ENCODE results near the gene DUS1L. TPM values are rescaled to one million over a fixed set of nuclear protein-coding genes. Genes with fewer than 3 reads are reported as not detected.

DUS1L gene
- polyA plus RNA-seq, 2 of the 4 experiments (the other 2 are of a cell fraction), result 48.1 to 83.6 TPM

DNA sequence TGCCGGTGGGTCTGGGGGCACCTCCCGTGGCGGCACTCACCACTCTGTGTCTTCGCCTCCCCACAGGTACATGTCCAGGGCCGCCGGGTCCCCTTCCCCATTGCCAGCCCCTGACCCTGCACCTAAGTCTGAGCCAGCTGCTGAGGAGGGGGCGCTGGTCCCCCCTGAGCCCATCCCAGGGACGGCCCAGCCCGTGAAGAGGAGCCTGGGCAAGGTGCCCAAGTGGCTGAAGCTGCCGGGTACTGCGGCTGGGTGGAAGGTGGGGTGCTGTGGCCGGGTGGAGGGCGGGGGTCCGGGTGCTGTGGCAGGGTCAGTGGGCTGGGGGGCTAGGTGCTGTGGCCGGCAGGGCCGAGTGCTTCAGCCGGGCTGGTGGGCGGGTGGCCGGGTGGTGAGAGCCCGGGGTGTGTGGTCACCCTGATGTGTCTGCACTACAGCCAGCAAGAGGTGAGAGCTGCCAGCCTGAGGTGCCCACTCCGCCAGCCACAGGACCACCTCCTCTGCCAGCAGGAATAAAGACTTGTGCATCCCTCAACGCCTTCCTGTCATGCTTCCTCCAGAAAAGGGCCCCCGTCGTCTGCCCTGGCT is 48.6 kb downstream of the DUS1L start:
- FAIRE-seq (no peak), DNase-seq (ENCODE audit: low read depth in 1 of 2, low spot score in 1 of 2) (no peak), ATAC-seq (no peak)
- CTCF ChIA-PET, result interaction anchor here (1.0 to 33.2 kb wide), 9 partner anchors 10 to 89 kb away, joined by 3 to 794 read pairs (median 6); partner anchors contain the start of genes MAFG, NOTUM, PYCR1 and RAC3
- Histone ChIP-seq H3K4me3 (no peak overlapping the region), H3K9me3 (no peaks in the 10 kb centered on the region), H3K27ac (no peak overlapping the region), H3K4me2 (no peak overlapping the region), H3K4me1 (peaks cover 32% of the 10 kb centered on the region)
- TF ChIP-seq, protein P1, sequence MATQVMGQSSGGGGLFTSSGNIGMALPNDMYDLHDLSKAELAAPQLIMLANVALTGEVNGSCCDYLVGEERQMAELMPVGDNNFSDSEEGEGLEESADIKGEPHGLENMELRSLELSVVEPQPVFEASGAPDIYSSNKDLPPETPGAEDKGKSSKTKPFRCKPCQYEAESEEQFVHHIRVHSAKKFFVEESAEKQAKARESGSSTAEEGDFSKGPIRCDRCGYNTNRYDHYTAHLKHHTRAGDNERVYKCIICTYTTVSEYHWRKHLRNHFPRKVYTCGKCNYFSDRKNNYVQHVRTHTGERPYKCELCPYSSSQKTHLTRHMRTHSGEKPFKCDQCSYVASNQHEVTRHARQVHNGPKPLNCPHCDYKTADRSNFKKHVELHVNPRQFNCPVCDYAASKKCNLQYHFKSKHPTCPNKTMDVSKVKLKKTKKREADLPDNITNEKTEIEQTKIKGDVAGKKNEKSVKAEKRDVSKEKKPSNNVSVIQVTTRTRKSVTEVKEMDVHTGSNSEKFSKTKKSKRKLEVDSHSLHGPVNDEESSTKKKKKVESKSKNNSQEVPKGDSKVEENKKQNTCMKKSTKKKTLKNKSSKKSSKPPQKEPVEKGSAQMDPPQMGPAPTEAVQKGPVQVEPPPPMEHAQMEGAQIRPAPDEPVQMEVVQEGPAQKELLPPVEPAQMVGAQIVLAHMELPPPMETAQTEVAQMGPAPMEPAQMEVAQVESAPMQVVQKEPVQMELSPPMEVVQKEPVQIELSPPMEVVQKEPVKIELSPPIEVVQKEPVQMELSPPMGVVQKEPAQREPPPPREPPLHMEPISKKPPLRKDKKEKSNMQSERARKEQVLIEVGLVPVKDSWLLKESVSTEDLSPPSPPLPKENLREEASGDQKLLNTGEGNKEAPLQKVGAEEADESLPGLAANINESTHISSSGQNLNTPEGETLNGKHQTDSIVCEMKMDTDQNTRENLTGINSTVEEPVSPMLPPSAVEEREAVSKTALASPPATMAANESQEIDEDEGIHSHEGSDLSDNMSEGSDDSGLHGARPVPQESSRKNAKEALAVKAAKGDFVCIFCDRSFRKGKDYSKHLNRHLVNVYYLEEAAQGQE (IDR thresholded peaks at IDR 0.05), result no peak
- TF ChIP-seq RARB (CRISPR knock-in tag; IDR thresholded peaks at IDR 0.05) (no peak), CEBPB (IDR thresholded peaks at IDR 0.05) (no peak), CBX2 (IDR thresholded peaks at IDR 0.05; ENCODE audit: borderline replicate concordance, low read depth) (no peak), RFX5 (IDR thresholded peaks at IDR 0.05) (no peak), EHF (CRISPR knock-in tag; IDR thresholded peaks at IDR 0.05) (no peak), HOXB5 (CRISPR knock-in tag; IDR thresholded peaks at IDR 0.05) (no peak), RAD21 (conservative IDR thresholded peaks at IDR 0.05 in 1 of 2, IDR thresholded peaks at IDR 0.05 in 1 of 2) (no peak), KDM5A (IDR thresholded peaks at IDR 0.05) (no peak), MYC (IDR thresholded peaks at IDR 0.05; ENCODE audit: borderline replicate concordance, low read length) (no peak), EP300 (IDR thresholded peaks at IDR 0.05) (no peak), BHLHE40 (IDR thresholded peaks at IDR 0.05; ENCODE audit: low read depth, low read length) (no peak)
- TF ChIP-seq, protein P2, sequence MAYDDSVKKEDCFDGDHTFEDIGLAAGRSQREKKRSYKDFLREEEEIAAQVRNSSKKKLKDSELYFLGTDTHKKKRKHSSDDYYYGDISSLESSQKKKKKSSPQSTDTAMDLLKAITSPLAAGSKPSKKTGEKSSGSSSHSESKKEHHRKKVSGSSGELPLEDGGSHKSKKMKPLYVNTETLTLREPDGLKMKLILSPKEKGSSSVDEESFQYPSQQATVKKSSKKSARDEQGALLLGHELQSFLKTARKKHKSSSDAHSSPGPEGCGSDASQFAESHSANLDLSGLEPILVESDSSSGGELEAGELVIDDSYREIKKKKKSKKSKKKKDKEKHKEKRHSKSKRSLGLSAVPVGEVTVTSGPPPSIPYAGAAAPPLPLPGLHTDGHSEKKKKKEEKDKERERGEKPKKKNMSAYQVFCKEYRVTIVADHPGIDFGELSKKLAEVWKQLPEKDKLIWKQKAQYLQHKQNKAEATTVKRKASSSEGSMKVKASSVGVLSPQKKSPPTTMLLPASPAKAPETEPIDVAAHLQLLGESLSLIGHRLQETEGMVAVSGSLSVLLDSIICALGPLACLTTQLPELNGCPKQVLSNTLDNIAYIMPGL (CRISPR knock-in tag; IDR thresholded peaks at IDR 0.05; ENCODE audit: borderline replicate concordance), result no peak
- 94% methylated on average over 19 of the region's 24 CpGs for whole genome bisulfite sequencing (ENCODE audit: missing lambda C conversion rate)
- POLR2A ChIA-PET, result interaction anchor here (0.5 kb wide), 1 partner anchor 20 kb away, joined by 5 read pairs; no protein-coding TSS in a partner anchor

DNA sequence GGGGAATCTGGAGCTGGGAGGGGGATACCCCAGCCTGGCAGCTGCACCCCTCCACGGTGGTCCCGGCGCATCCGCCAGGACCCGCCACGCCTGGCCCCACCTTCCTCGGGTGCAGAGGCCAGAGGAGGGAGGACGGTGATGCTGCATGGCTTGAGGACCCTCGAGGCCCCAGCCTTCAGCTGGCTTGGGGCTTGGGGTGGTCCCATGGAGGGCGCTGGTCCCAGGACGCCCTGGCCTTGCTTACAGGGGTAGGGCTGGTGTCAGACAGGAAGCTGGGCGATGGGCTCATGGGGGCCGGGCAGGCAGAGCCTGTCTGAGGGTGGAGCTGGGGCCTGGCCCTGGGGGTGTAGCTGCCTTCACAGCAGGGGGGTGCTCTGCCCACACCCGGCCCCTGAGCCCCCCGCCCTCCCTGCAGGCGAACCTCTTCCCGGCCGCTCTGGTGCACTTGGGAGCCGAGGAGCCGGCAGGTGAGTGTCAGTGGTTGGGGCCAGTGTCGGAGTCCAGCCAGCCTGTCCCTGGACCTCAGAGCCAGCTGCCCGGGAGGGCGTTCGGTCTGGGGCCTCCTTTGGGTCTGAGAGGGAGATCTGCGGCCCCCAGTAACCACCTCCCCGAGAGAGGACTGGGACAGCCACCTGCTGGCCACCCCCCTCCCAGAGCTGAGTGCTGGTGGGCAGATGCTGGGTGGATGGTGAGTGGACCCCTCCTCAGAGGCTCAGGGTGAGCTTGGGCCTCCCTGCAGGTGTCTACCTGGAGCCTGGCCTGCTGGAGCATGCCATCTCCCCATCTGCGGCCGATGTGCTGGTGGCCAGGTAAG is 49.3 kb downstream of the DUS1L start:
- no peak overlapping the region for H3K27ac ChIP-seq
- ChIA-PET CTCF (interaction anchor here (1.0 to 33.2 kb wide), 11 partner anchors 9 to 88 kb away, joined by 3 to 794 read pairs (median 5); partner anchors contain the start of genes MAFG, NOTUM, PYCR1 and RAC3), POLR2A (interaction anchor here (0.5 kb wide), 1 partner anchor 19 kb away, joined by 5 read pairs; no protein-coding TSS in a partner anchor)
- H3K9me3 ChIP-seq, result no peaks in the 10 kb centered on the region
- TF ChIP-seq TFCP2L1 (CRISPR knock-in tag; IDR thresholded peaks at IDR 0.05) (no peak), POLR2AphosphoS2 (conservative IDR thresholded peaks at IDR 0.05; ENCODE audit: low read length) (no peak), SREBF2 (IDR thresholded peaks at IDR 0.05) (no peak), RFX5 (IDR thresholded peaks at IDR 0.05) (no peak), EHMT2 (IDR thresholded peaks at IDR 0.05; ENCODE audit: low read depth) (no peak), KDM5A (IDR thresholded peaks at IDR 0.05) (no peak), CHD4 (IDR thresholded peaks at IDR 0.05; ENCODE audit: borderline replicate concordance) (no peak), ZNF302 (CRISPR knock-in tag; IDR thresholded peaks at IDR 0.05) (no peak), MYC (IDR thresholded peaks at IDR 0.05; ENCODE audit: borderline replicate concordance, low read length) (no peak)
- TF ChIP-seq, protein P3, sequence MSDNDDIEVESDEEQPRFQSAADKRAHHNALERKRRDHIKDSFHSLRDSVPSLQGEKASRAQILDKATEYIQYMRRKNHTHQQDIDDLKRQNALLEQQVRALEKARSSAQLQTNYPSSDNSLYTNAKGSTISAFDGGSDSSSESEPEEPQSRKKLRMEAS (IDR thresholded peaks at IDR 0.05), result no peak
- TF ChIP-seq, protein P4, sequence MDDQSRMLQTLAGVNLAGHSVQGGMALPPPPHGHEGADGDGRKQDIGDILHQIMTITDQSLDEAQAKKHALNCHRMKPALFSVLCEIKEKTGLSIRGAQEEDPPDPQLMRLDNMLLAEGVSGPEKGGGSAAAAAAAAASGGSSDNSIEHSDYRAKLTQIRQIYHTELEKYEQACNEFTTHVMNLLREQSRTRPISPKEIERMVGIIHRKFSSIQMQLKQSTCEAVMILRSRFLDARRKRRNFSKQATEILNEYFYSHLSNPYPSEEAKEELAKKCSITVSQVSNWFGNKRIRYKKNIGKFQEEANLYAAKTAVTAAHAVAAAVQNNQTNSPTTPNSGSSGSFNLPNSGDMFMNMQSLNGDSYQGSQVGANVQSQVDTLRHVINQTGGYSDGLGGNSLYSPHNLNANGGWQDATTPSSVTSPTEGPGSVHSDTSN (IDR thresholded peaks at IDR 0.05), result no peak
- ATAC-seq (no peak), DNase-seq (ENCODE audit: low read depth in 1 of 2, low spot score in 1 of 2) (no peak), FAIRE-seq (no peak)
- H3K4me3 ChIP-seq, result no peak overlapping the region
- H3K4me2 ChIP-seq, result no peak overlapping the region
- H3K4me1 ChIP-seq, result peaks cover 25% of the 10 kb centered on the region
- WGBS (ENCODE audit: missing lambda C conversion rate), result 87% methylated on average over 12 of the region's 28 CpGs
